PFSK-1 (cell line): ENCODE results near the gene LHPP.

Experiments
- FOXP2 ChIP-seq: optimal IDR thresholded peaks from 2 replicates; pipeline ENCODE3; 2011; ENCODE audit warnings: borderline replicate concordance, control low read depth, inconsistent platforms; ENCODE audit not compliant: insufficient read depth; ENCODE audit errors: extremely low read length, extremely low read depth
- POLR2AphosphoS5 ChIP-seq: IDR thresholded peaks from 2 replicates; pipeline ENCODE4 v1.6.1; 2012; ENCODE audit warnings: low read depth, mild to moderate bottlenecking, control low read depth, low read length, moderate library complexity
- SIN3A ChIP-seq: IDR thresholded peaks from 2 replicates; pipeline ENCODE4 v1.6.1; 2012; ENCODE audit warnings: mild to moderate bottlenecking, low read length, moderate library complexity, borderline replicate concordance; ENCODE audit not compliant: insufficient read depth
- TAF1 ChIP-seq: IDR thresholded peaks from 2 replicates; pipeline ENCODE4 v1.6.1; 2012; ENCODE audit warnings: low read length, control low read depth, borderline replicate concordance; ENCODE audit not compliant: insufficient read depth
- TF ChIP-seq, protein P1 (sequence below), 2 experiments: IDR thresholded peaks; 2 replicates each; pipeline versions ENCODE4 v1.6.1 to v1.8.0; 2011 to 2012; ENCODE audit warnings: low read depth in 2 of 2, low read length in 2 of 2, control low read depth in 1 of 2, inconsistent platforms in 1 of 2, mild to moderate bottlenecking in 1 of 2, moderate library complexity in 1 of 2; ENCODE audit not compliant: insufficient read depth in 1 of 2

DNA sequence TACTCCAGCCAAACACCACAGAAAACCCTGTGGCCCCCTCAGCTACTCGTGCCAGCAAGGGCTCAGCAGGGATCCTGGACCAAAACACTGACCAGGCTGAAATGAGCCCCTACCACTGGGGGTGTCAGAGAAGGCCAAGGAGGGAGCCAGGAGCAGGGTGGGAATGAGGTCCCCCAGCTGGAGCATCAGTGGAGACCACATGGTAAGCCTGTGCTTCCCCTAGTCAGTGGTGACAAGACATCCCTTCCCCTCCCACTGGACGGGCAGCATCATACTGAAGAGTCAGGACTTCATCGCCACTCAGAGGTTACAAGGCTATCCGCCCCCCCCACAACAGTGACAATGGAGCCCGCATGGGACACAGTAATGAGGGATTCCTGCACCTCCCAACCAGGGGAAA, 99.6 kb downstream of the LHPP start:
- TF ChIP-seq, protein P1, sequence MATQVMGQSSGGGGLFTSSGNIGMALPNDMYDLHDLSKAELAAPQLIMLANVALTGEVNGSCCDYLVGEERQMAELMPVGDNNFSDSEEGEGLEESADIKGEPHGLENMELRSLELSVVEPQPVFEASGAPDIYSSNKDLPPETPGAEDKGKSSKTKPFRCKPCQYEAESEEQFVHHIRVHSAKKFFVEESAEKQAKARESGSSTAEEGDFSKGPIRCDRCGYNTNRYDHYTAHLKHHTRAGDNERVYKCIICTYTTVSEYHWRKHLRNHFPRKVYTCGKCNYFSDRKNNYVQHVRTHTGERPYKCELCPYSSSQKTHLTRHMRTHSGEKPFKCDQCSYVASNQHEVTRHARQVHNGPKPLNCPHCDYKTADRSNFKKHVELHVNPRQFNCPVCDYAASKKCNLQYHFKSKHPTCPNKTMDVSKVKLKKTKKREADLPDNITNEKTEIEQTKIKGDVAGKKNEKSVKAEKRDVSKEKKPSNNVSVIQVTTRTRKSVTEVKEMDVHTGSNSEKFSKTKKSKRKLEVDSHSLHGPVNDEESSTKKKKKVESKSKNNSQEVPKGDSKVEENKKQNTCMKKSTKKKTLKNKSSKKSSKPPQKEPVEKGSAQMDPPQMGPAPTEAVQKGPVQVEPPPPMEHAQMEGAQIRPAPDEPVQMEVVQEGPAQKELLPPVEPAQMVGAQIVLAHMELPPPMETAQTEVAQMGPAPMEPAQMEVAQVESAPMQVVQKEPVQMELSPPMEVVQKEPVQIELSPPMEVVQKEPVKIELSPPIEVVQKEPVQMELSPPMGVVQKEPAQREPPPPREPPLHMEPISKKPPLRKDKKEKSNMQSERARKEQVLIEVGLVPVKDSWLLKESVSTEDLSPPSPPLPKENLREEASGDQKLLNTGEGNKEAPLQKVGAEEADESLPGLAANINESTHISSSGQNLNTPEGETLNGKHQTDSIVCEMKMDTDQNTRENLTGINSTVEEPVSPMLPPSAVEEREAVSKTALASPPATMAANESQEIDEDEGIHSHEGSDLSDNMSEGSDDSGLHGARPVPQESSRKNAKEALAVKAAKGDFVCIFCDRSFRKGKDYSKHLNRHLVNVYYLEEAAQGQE (IDR thresholded peaks at IDR 0.05; ENCODE audit: insufficient read depth in 1 of 2, low read depth in 2 of 2, low read length in 2 of 2), result no peak
- no peak for TF ChIP-seq SIN3A
- no peak for TF ChIP-seq TAF1
- no peak for TF ChIP-seq POLR2AphosphoS5
- no peak for TF ChIP-seq FOXP2
